H1 (cell line): ENCODE data around the gene CHRNA4. TPM values are rescaled to one million over a fixed set of nuclear protein-coding genes. Genes with fewer than 3 reads are reported as not detected.

Experiments used
- E2F6 ChIP-seq: IDR thresholded peaks from 2 replicates; pipeline ENCODE4 v1.6.1; 2012; ENCODE audit warnings: inconsistent platforms
- HDAC2 ChIP-seq, 2 experiments: fragments of 300-600 bp in 1 of 2; sonication (generic) in 1 of 2; IDR thresholded peaks; 2 replicates each; pipeline ENCODE4 v1.6.1; 2011 to 2012; ENCODE audit warnings: low read depth in 2 of 2, low read length in 2 of 2, mild to moderate bottlenecking in 2 of 2, moderate library complexity in 2 of 2, borderline replicate concordance in 1 of 2, inconsistent platforms in 1 of 2
- KDM4A ChIP-seq: IDR thresholded peaks from one replicate; pipeline ENCODE4 v1.7.1; 2012; ENCODE audit warnings: low read depth, mild to moderate bottlenecking, moderate library complexity, low read length, inconsistent platforms; ENCODE audit not compliant: severe bottlenecking
- MAX ChIP-seq: IDR thresholded peaks from 2 replicates; pipeline ENCODE4 v1.6.1; 2012; ENCODE audit warnings: inconsistent platforms
- NRF1 ChIP-seq: IDR thresholded peaks from 2 replicates; pipeline ENCODE4 v1.6.1; 2011; ENCODE audit warnings: mild to moderate bottlenecking, low read depth, low read length, improper control_type of control experiment
- RAD21 ChIP-seq, 2 experiments: IDR thresholded peaks in 1 of 2; conservative IDR thresholded peaks in 1 of 2; 2 replicates each; pipeline ENCODE4 v1.6.1; 2011; ENCODE audit warnings: low read depth in 2 of 2, low read length in 2 of 2, improper control_type of control experiment in 1 of 2, inconsistent platforms in 1 of 2, mild to moderate bottlenecking in 1 of 2, moderate library complexity in 1 of 2
- SIN3A ChIP-seq, 2 experiments: IDR thresholded peaks in 1 of 2; conservative IDR thresholded peaks in 1 of 2; 2 replicates each; pipeline ENCODE4 v1.6.1; 2011 to 2012; ENCODE audit warnings: low read length in 2 of 2, improper control_type of control experiment in 1 of 2, low read depth in 1 of 2, mild to moderate bottlenecking in 1 of 2
- polyA plus RNA-seq, 7 experiments: library from polyadenylated mRNA; depleted of rRNA in 3 of 7; stranded (reverse) in 5 of 7; unstranded in 2 of 7; fragments of >200 nt in 5 of 7; fragments of 200-250 nt in 2 of 7; gene quantifications; 1 replicate in 5 of 7; 2 replicates in 1 of 7; 4 replicates in 1 of 7; pipeline versions ENCODE4 v1.2.1 to v1.2.3, GENCODE V29; 2011 to 2013; ENCODE audit warnings: missing spikeins in 2 of 7, mixed read lengths in 2 of 7
- total RNA-seq: library from RNA; stranded (reverse); fragmentation: NEBNext Ultra II Directional; extraction: Animal tissue kit (Norgen Biotek cat#: 25700); gene quantifications from 2 replicates; pipeline ENCODE4 v1.2.1, GENCODE V29; 2021

CHRNA4 gene
- total and polyA plus RNA-seq, 2 of the 8 experiments (the other 6 are each of a cell fraction or from before 2014, with no cell fraction given) = 4.3 to 5.7 TPM

GRCh38 chr20:63377256-63377941 lies 16.2 kb upstream of the CHRNA4 start (continued):
- peak in 1 of 2 experiments; percentile 70; a peak in 1 of 4 replicates for TF ChIP-seq SIN3A (conservative IDR thresholded peaks at IDR 0.05 in 1 of 2, IDR thresholded peaks at IDR 0.05 in 1 of 2; ENCODE audit: low read depth in 1 of 2, low read length in 2 of 2)
- TF ChIP-seq MAX = peak; percentile 96
- TF ChIP-seq HDAC2 (IDR thresholded peaks at IDR 0.05; ENCODE audit: borderline replicate concordance in 1 of 2, low read depth in 2 of 2, low read length in 2 of 2) = 0 out of 4 replicates have a peak, but pooled peaks of 1 of the 2 experiments have one; percentile 33
- peak; percentile 40 for TF ChIP-seq KDM4A
- TF ChIP-seq RAD21 (IDR thresholded peaks at IDR 0.05 in 1 of 2, conservative IDR thresholded peaks at IDR 0.05 in 1 of 2; ENCODE audit: low read depth in 2 of 2, low read length in 2 of 2) = peak in 1 of 2 experiments; percentile 10; a peak in 2 of 4 replicates
- no peak for TF ChIP-seq NRF1
- TF ChIP-seq E2F6 = peak; percentile 81
